Measurements from ENCODE around the gene AKIRIN2. TPM values are rescaled to one million over a fixed set of nuclear protein-coding genes. Genes with fewer than 3 reads are reported as not detected.
A peak's percentile ranks its signal among the peaks of the same experiment; 100 is the strongest.

The AKIRIN2 gene
- total and polyA plus RNA-seq, 8 donors, result 43.6 to 71.4 (median 66.5) TPM

GRCh38 chr6:87668013-87668412 is 34.0 kb downstream of the AKIRIN2 start:
- peaks cover 3 to 21% of the 10 kb centered on the region in 2 donors for H3K4me1 ChIP-seq
- H3K27me3 ChIP-seq, result no peaks in the 10 kb centered on the region
- intact Hi-C loops (cut with DNase I), result no loop called here
- no peak for TF ChIP-seq CTCF (IDR thresholded peaks at IDR 0.05)
- ATAC-seq (no peak), DNase-seq (no peak)
- no peaks in the 10 kb centered on the region for H3K9me3 ChIP-seq
- no peak overlapping the region for H3K4me3 ChIP-seq
- H3K27ac ChIP-seq, result no peak overlapping the region
- peaks cover 0 to 43% of the 10 kb centered on the region in 2 donors for H3K36me3 ChIP-seq

GRCh38 chr6:87667032-87667431 is 35.0 kb downstream of the AKIRIN2 start:
- no peak for ATAC-seq
- Histone ChIP-seq H3K9me3 (no peaks in the 10 kb centered on the region), H3K4me1 (peaks cover 0 to 14% of the 10 kb centered on the region in 2 donors), H3K27me3 (no peaks in the 10 kb centered on the region), H3K4me3 (no peak overlapping the region), H3K27ac (no peak overlapping the region), H3K36me3 (peaks cover 0 to 38% of the 10 kb centered on the region in 2 donors)
- TF ChIP-seq CTCF (IDR thresholded peaks at IDR 0.05), result no peak
- intact Hi-C loops (cut with DNase I), result no loop called here
- no peak for DNase-seq

GRCh38 chr6:87664921-87665485 is 37.0 kb downstream of the AKIRIN2 start:
- DNase-seq, result no peak
- intact Hi-C loops (cut with DNase I), result no loop called here
- no peak overlapping the region for H3K27ac ChIP-seq

GRCh38 chr6:87663434-87663833 is 38.6 kb downstream of the AKIRIN2 start:
- TF ChIP-seq CTCF (IDR thresholded peaks at IDR 0.05), result no peak
- Histone ChIP-seq H3K27ac (no peak overlapping the region), H3K4me1 (peaks cover 0 to 9% of the 10 kb centered on the region in 2 donors), H3K4me3 (no peak overlapping the region), H3K27me3 (no peaks in the 10 kb centered on the region), H3K36me3 (peaks cover 0 to 11% of the 10 kb centered on the region in 2 donors), H3K9me3 (no peaks in the 10 kb centered on the region)
- ATAC-seq (peak; percentile 15), DNase-seq (no peak)
- intact Hi-C loops (cut with DNase I), result no loop called here

More at GRCh38 chr6:87664921-87665485, 37.0 kb downstream of the AKIRIN2 start:
- H3K36me3 ChIP-seq, result peaks cover 0 to 26% of the 10 kb centered on the region in 2 donors
- no peaks in the 10 kb centered on the region for H3K9me3 ChIP-seq
- peaks cover 0 to 8% of the 10 kb centered on the region in 2 donors for H3K4me1 ChIP-seq
- no peak overlapping the region for H3K4me3 ChIP-seq
- no peak for TF ChIP-seq CTCF (IDR thresholded peaks at IDR 0.05)
- no peaks in the 10 kb centered on the region for H3K27me3 ChIP-seq
- ATAC-seq, result no peak

- no peaks in the 10 kb centered on the region for H3K9me3 ChIP-seq
- H3K36me3 ChIP-seq, result peaks cover 0 to 16% of the 10 kb centered on the region in 2 donors
- no peak for TF ChIP-seq CTCF (IDR thresholded peaks at IDR 0.05)
- H3K27me3 ChIP-seq, result no peaks in the 10 kb centered on the region
- DNase-seq (no peak), ATAC-seq (no peak)
- no peak overlapping the region for H3K4me3 ChIP-seq
- H3K27ac ChIP-seq, result no peak overlapping the region
- H3K4me1 ChIP-seq, result peaks cover 0 to 9% of the 10 kb centered on the region in 2 donors
- intact Hi-C loops (cut with DNase I), result no loop called here
Observed at GRCh38 chr6:87661503-87661902, 40.5 kb downstream of the AKIRIN2 start.

All from left lung (tissue), 10 donors.